ENCODE measurements around the gene ADGRL2.
"Not testable (repeated sequence)": the region's sequence is repeated elsewhere in the genome, so short reads cannot be mapped to it uniquely, and the experiment has no call there.

The ADGRL2 gene

DNA sequence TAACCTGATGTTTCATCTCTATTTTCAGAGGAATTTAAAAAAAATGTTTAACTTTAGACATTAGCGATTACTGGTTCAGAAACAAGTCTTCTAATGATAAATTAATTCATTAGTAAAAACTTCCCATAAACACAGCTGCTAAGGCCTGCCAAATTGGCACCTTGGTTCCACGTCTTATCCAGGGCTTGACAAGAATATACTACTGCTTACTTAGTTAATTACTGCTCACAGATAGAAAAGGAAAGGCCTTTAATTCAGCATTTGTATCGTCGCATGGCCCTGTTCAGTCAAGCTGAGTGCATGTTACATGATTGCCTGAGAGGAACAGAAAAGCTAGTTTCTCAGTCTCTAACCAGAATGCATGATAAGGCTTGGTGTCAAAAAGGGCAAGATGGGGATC is 84.6 kb downstream of the ADGRL2 start:
- Histone ChIP-seq H3K4me1 (ENCODE audit: control insufficient read depth in 1 of 2, insufficient read depth in 2 of 2, low read length in 2 of 2) (peaks cover 0 to 28% of the 10 kb centered on the region in 2 donors), H3K27ac (ENCODE audit: low read length) (no peak overlapping the region), H3K4me3 (ENCODE audit: low read depth in 1 of 2, low read length in 2 of 2) (no peak overlapping the region)

GRCh38 chr1:81886292-81886691 is 85.6 kb downstream of the ADGRL2 start:
- peaks cover 0 to 24% of the 10 kb centered on the region in 2 donors for H3K4me1 ChIP-seq (ENCODE audit: control insufficient read depth in 1 of 2, insufficient read depth in 2 of 2, low read length in 2 of 2)
- not testable (repeated sequence) for H3K4me3 ChIP-seq (ENCODE audit: low read depth in 1 of 2, low read length in 2 of 2); H3K36me3 ChIP-seq (ENCODE audit: control insufficient read depth in 1 of 2, insufficient read depth in 2 of 2, low read length in 2 of 2); H3K27ac ChIP-seq (ENCODE audit: low read length); H3K9me3 ChIP-seq (ENCODE audit: control insufficient read depth in 1 of 2, low read length in 2 of 2); H3K27me3 ChIP-seq (ENCODE audit: low read depth, low read length)

More for the DNA sequence above, 84.6 kb downstream of the ADGRL2 start:
- Histone ChIP-seq H3K27me3 (ENCODE audit: low read depth, low read length) (no peaks in the 10 kb centered on the region), H3K36me3 (ENCODE audit: control insufficient read depth in 1 of 2, insufficient read depth in 2 of 2, low read length in 2 of 2) (no peaks in the 10 kb centered on the region), H3K9me3 (ENCODE audit: control insufficient read depth in 1 of 2, low read length in 2 of 2) (no peaks in the 10 kb centered on the region)

DNA sequence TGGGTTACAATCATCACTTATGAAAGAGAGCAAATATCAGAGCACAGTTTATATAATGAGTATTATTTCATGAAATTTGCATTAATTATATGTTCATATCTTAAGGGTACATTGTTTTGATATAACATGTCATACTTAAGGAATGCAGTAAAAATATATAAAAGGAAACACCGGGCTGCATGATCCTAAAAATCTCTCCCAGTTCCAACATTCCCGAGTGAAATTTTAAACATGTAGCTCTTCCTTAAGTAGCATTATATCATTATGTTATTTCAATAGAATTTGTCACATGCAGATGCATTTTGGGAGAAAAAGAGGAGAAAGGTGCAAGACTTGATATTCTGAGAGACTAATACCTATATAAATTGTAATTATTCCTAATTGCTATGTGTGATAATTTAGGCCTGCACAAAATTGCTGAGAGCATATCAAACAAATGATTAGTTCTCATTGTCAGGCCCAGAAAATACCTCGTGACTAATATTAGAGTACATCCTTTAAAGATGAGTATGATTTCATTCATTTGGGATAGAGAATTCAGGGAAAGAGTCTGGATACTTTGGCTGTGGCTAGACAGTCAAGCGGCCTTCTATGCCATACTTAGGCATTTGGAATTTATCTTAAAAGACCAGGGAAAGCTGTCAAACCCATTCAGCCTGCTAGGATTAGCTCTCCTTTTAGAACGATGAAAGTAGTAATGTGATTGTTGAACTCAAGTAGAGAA is 86.8 kb downstream of the ADGRL2 start:
- no peak overlapping the region for H3K4me3 ChIP-seq (ENCODE audit: low read depth in 1 of 2, low read length in 2 of 2)
- no peak overlapping the region for H3K27ac ChIP-seq (ENCODE audit: low read length)
- no peaks in the 10 kb centered on the region for H3K36me3 ChIP-seq (ENCODE audit: control insufficient read depth in 1 of 2, insufficient read depth in 2 of 2, low read length in 2 of 2)
- peaks cover 0 to 13% of the 10 kb centered on the region in 2 donors for H3K4me1 ChIP-seq (ENCODE audit: control insufficient read depth in 1 of 2, insufficient read depth in 2 of 2, low read length in 2 of 2)
- H3K9me3 ChIP-seq (ENCODE audit: control insufficient read depth in 1 of 2, low read length in 2 of 2): no peaks in the 10 kb centered on the region
- no peaks in the 10 kb centered on the region for H3K27me3 ChIP-seq (ENCODE audit: low read depth, low read length)

DNA sequence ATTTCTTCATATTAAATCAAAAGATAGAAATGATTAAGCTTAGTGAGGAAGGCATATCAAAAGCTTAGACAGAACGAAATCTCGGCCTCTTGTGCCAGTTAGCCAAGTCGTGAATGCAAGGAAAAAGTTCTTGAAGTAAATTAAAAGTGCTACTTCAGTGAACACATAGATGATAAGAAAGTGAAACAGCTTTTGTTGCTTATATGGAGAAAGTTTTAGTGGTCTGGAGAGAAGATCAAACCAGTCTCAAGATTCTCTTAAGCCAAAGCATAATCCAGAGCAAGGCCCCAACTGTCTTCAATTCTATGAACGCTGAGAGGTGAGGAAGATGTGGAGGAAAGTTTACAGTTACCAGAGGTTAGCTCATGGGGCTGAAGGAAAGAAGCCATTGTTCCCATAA is 88.4 kb downstream of the ADGRL2 start:
- no peaks in the 10 kb centered on the region for H3K36me3 ChIP-seq (ENCODE audit: control insufficient read depth in 1 of 2, insufficient read depth in 2 of 2, low read length in 2 of 2)

GRCh38 chr1:81894867-81895266 is 94.1 kb downstream of the ADGRL2 start:
- H3K4me3 ChIP-seq (ENCODE audit: low read depth in 1 of 2, low read length in 2 of 2): no peak overlapping the region
- H3K27me3 ChIP-seq (ENCODE audit: low read depth, low read length): no peaks in the 10 kb centered on the region
- no peak overlapping the region for H3K27ac ChIP-seq (ENCODE audit: low read length)
- no peaks in the 10 kb centered on the region for H3K36me3 ChIP-seq (ENCODE audit: control insufficient read depth in 1 of 2, insufficient read depth in 2 of 2, low read length in 2 of 2)
- no peaks in the 10 kb centered on the region for H3K9me3 ChIP-seq (ENCODE audit: control insufficient read depth in 1 of 2, low read length in 2 of 2)
- H3K4me1 ChIP-seq (ENCODE audit: control insufficient read depth in 1 of 2, insufficient read depth in 2 of 2, low read length in 2 of 2): peaks cover 0 to 3% of the 10 kb centered on the region in 2 donors

More for the DNA sequence above, 88.4 kb downstream of the ADGRL2 start:
- Histone ChIP-seq H3K9me3 (ENCODE audit: control insufficient read depth in 1 of 2, low read length in 2 of 2) (no peaks in the 10 kb centered on the region), H3K27ac (ENCODE audit: low read length) (no peak overlapping the region), H3K4me1 (ENCODE audit: control insufficient read depth in 1 of 2, insufficient read depth in 2 of 2, low read length in 2 of 2) (peaks cover 0 to 7% of the 10 kb centered on the region in 2 donors), H3K4me3 (ENCODE audit: low read depth in 1 of 2, low read length in 2 of 2) (no peak overlapping the region), H3K27me3 (ENCODE audit: low read depth, low read length) (no peaks in the 10 kb centered on the region)

GRCh38 chr1:81899214-81899821 is 98.6 kb downstream of the ADGRL2 start:
- Histone ChIP-seq H3K9me3 (ENCODE audit: control insufficient read depth in 1 of 2, low read length in 2 of 2) (no peaks in the 10 kb centered on the region), H3K27ac (ENCODE audit: low read length) (no peak overlapping the region), H3K36me3 (ENCODE audit: control insufficient read depth in 1 of 2, insufficient read depth in 2 of 2, low read length in 2 of 2) (no peaks in the 10 kb centered on the region), H3K4me1 (ENCODE audit: control insufficient read depth in 1 of 2, insufficient read depth in 2 of 2, low read length in 2 of 2) (peaks cover 0 to 3% of the 10 kb centered on the region in 2 donors), H3K27me3 (ENCODE audit: low read depth, low read length) (no peaks in the 10 kb centered on the region), H3K4me3 (ENCODE audit: low read depth in 1 of 2, low read length in 2 of 2) (no peak overlapping the region)

- Histone ChIP-seq H3K36me3 (ENCODE audit: control insufficient read depth in 1 of 2, insufficient read depth in 2 of 2, low read length in 2 of 2) (no peaks in the 10 kb centered on the region), H3K27ac (ENCODE audit: low read length) (no peak overlapping the region), H3K27me3 (ENCODE audit: low read depth, low read length) (no peaks in the 10 kb centered on the region), H3K4me3 (ENCODE audit: low read depth in 1 of 2, low read length in 2 of 2) (no peak overlapping the region), H3K4me1 (ENCODE audit: control insufficient read depth in 1 of 2, insufficient read depth in 2 of 2, low read length in 2 of 2) (no peaks in the 10 kb centered on the region), H3K9me3 (ENCODE audit: control insufficient read depth in 1 of 2, low read length in 2 of 2) (no peaks in the 10 kb centered on the region)
These were observed 106.8 kb downstream of the ADGRL2 start for GRCh38 chr1:81907575-81907974.

DNA sequence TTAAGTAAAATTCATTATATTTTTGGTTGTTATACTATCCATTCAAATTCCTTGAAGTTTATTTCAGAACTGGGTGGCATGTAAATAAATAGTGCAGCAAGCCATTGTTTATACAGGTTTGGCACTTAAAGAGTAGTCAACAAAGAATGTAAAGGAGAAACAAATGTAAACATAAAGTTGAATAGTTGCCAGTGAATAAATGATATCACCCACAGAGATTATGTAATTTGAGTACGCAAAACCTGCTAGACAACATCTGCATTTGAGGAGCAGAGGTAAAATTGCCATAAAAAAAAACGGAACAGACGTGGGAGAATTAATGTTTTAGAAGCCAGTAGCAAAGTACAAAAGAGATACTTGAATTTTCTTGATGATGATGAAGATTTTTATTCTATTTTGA is 111.6 kb downstream of the ADGRL2 start:
- Histone ChIP-seq H3K4me1 (ENCODE audit: control insufficient read depth in 1 of 2, insufficient read depth in 2 of 2, low read length in 2 of 2) (no peaks in the 10 kb centered on the region), H3K27me3 (ENCODE audit: low read depth, low read length) (no peaks in the 10 kb centered on the region), H3K4me3 (ENCODE audit: low read depth in 1 of 2, low read length in 2 of 2) (no peak overlapping the region), H3K9me3 (ENCODE audit: control insufficient read depth in 1 of 2, low read length in 2 of 2) (no peaks in the 10 kb centered on the region), H3K36me3 (ENCODE audit: control insufficient read depth in 1 of 2, insufficient read depth in 2 of 2, low read length in 2 of 2) (no peaks in the 10 kb centered on the region), H3K27ac (ENCODE audit: low read length) (no peak overlapping the region)

- Histone ChIP-seq H3K27ac (ENCODE audit: low read length) (no peak overlapping the region), H3K9me3 (ENCODE audit: control insufficient read depth in 1 of 2, low read length in 2 of 2) (no peaks in the 10 kb centered on the region), H3K4me3 (ENCODE audit: low read depth in 1 of 2, low read length in 2 of 2) (no peak overlapping the region), H3K27me3 (ENCODE audit: low read depth, low read length) (no peaks in the 10 kb centered on the region), H3K4me1 (ENCODE audit: control insufficient read depth in 1 of 2, insufficient read depth in 2 of 2, low read length in 2 of 2) (peaks cover 0 to 7% of the 10 kb centered on the region in 2 donors), H3K36me3 (ENCODE audit: control insufficient read depth in 1 of 2, insufficient read depth in 2 of 2, low read length in 2 of 2) (no peaks in the 10 kb centered on the region)
These were observed 115.2 kb downstream of the ADGRL2 start for GRCh38 chr1:81915937-81916336.

- Histone ChIP-seq H3K9me3 (ENCODE audit: control insufficient read depth in 1 of 2, low read length in 2 of 2) (no peaks in the 10 kb centered on the region), H3K27ac (ENCODE audit: low read length) (no peak overlapping the region), H3K4me3 (ENCODE audit: low read depth in 1 of 2, low read length in 2 of 2) (no peak overlapping the region)
These were observed 119.6 kb downstream of the ADGRL2 start for GRCh38 chr1:81920245-81920740.

GRCh38 chr1:81920886-81921285 is 120.2 kb downstream of the ADGRL2 start:
- no peak overlapping the region for H3K4me3 ChIP-seq (ENCODE audit: low read depth in 1 of 2, low read length in 2 of 2)
- H3K36me3 ChIP-seq (ENCODE audit: control insufficient read depth in 1 of 2, insufficient read depth in 2 of 2, low read length in 2 of 2): no peaks in the 10 kb centered on the region
- H3K9me3 ChIP-seq (ENCODE audit: control insufficient read depth in 1 of 2, low read length in 2 of 2): no peaks in the 10 kb centered on the region
- no peaks in the 10 kb centered on the region for H3K27me3 ChIP-seq (ENCODE audit: low read depth, low read length)
- no peak overlapping the region for H3K27ac ChIP-seq (ENCODE audit: low read length)
- peaks cover 0 to 8% of the 10 kb centered on the region in 2 donors for H3K4me1 ChIP-seq (ENCODE audit: control insufficient read depth in 1 of 2, insufficient read depth in 2 of 2, low read length in 2 of 2)

More at GRCh38 chr1:81920245-81920740, 119.6 kb downstream of the ADGRL2 start:
- H3K36me3 ChIP-seq (ENCODE audit: control insufficient read depth in 1 of 2, insufficient read depth in 2 of 2, low read length in 2 of 2): no peaks in the 10 kb centered on the region
- no peaks in the 10 kb centered on the region for H3K27me3 ChIP-seq (ENCODE audit: low read depth, low read length)
- peaks cover 0 to 8% of the 10 kb centered on the region in 2 donors for H3K4me1 ChIP-seq (ENCODE audit: control insufficient read depth in 1 of 2, insufficient read depth in 2 of 2, low read length in 2 of 2)
